Keratinocyte (primary cell): Measurements from ENCODE around the gene CRTC1. TPM values are rescaled to one million over a fixed set of nuclear protein-coding genes. Genes with fewer than 3 reads are reported as not detected.

ENCODE experiments used
- DNase-seq: peaks from one replicate; pipeline ENCODE4 v3.0.0-alpha.2; 2011; ENCODE audit warnings: low read depth, missing footprints, low spot score
- FAIRE-seq: peaks from 2 replicates; lab custom pipeline; 2011; peaks lifted over from hg19 to GRCh38; lab: Jason Lieb, UNC
- H2AFZ ChIP-seq: 2 replicates; pipeline ENCODE4 v1.6.0; 2012; ENCODE audit warnings: low read length, control low read depth, inconsistent platforms; ENCODE audit not compliant: control insufficient read depth
- H3K27ac ChIP-seq: 2 replicates; pipeline ENCODE4 v1.5.1; 2011; ENCODE audit warnings: low read length; ENCODE audit not compliant: control insufficient read depth, insufficient read depth
- H3K27me3 ChIP-seq: 3 replicates; pipeline ENCODE4 v1.6.0; 2011; ENCODE audit warnings: low read length; ENCODE audit not compliant: control insufficient read depth, insufficient read depth; ENCODE audit errors: extremely low read depth
- H3K36me3 ChIP-seq, 2 experiments: 2 replicates in 1 of 2; 3 replicates in 1 of 2; pipeline ENCODE4 v1.5.1; 2011; ENCODE audit warnings: low read length in 2 of 2, mild to moderate bottlenecking in 1 of 2; ENCODE audit not compliant: control insufficient read depth in 2 of 2, insufficient read depth in 2 of 2; ENCODE audit errors: extremely low read depth in 1 of 2
- H3K4me1 ChIP-seq: 3 replicates; pipeline ENCODE4 v1.5.1; 2011; ENCODE audit warnings: low read length; ENCODE audit not compliant: control insufficient read depth, insufficient read depth; ENCODE audit errors: extremely low read depth
- H3K4me2 ChIP-seq: 3 replicates; pipeline ENCODE4 v1.6.0; 2011; ENCODE audit warnings: low read depth, low read length; ENCODE audit not compliant: control insufficient read depth, insufficient read depth; ENCODE audit errors: extremely low read depth
- H3K4me3 ChIP-seq, 3 experiments: fragments of 200-600 bp in 1 of 3; sonication (generic) in 1 of 3; 2 replicates in 2 of 3; 3 replicates in 1 of 3; pipeline ENCODE4 v1.5.1; 2011 to 2016; ENCODE audit warnings: low read length in 3 of 3, mild to moderate bottlenecking in 3 of 3, control low read depth in 2 of 3, inconsistent platforms in 1 of 3, low read depth in 1 of 3, mixed read lengths in 1 of 3, mixed run types in 1 of 3, moderate library complexity in 1 of 3; ENCODE audit not compliant: control insufficient read depth in 2 of 3, insufficient read depth in 2 of 3; ENCODE audit errors: extremely low read depth in 1 of 3
- H3K79me2 ChIP-seq: 2 replicates; pipeline ENCODE4 v1.6.0; 2012; ENCODE audit warnings: low read length; ENCODE audit not compliant: control insufficient read depth, insufficient read depth
- H3K9ac ChIP-seq: 3 replicates; pipeline ENCODE4 v1.6.0; 2011; ENCODE audit warnings: low read length; ENCODE audit not compliant: control insufficient read depth, insufficient read depth; ENCODE audit errors: extremely low read depth
- H3K9me1 ChIP-seq: 3 replicates; pipeline ENCODE4 v1.6.0; 2011; ENCODE audit warnings: low read length; ENCODE audit not compliant: control insufficient read depth, insufficient read depth; ENCODE audit errors: extremely low read depth
- H3K9me3 ChIP-seq: 2 replicates; pipeline ENCODE4 v1.5.1; 2012; ENCODE audit warnings: low read depth, low read length; ENCODE audit not compliant: control insufficient read depth
- H4K20me1 ChIP-seq: 3 replicates; pipeline ENCODE4 v1.6.0; 2011; ENCODE audit warnings: low read length; ENCODE audit not compliant: control insufficient read depth, insufficient read depth; ENCODE audit errors: extremely low read depth
- EZH2 ChIP-seq: IDR thresholded peaks from one replicate; pipeline ENCODE4 v1.6.1; 2012; ENCODE audit warnings: inconsistent platforms, mild to moderate bottlenecking, low read length, moderate library complexity
- dilution Hi-C: fragments of 300-500 bp; cut with MboI; formaldehyde crosslinking; loops from one replicate; pipeline ENCODE4 v1.7.0; 2020; ENCODE audit warnings: low sequenced_read_pairs; ENCODE audit not compliant: extremely low pct_ligation_motif_present
- polyA plus RNA-seq, 5 experiments: library from polyadenylated mRNA; depleted of rRNA in 3 of 5; stranded (reverse) in 3 of 5; stranded (forward) in 1 of 5; unstranded in 1 of 5; fragments of >200 nt; gene quantifications; 1 replicate in 1 of 5; 2 replicates in 3 of 5; 3 replicates in 1 of 5; pipeline versions ENCODE4 v1.2.1 to v1.2.3, GENCODE V29; 2011 to 2012; ENCODE audit warnings: missing spikeins in 2 of 5, low read depth in 1 of 5, low replicate concordance in 1 of 5
- TF ChIP-seq, protein P1 (sequence below), 3 experiments: IDR thresholded peaks in 1 of 3; conservative IDR thresholded peaks in 1 of 3; optimal IDR thresholded peaks in 1 of 3; 2 replicates in 2 of 3; 3 replicates in 1 of 3; pipeline versions ENCODE3 to v1.5.1; 2011; ENCODE audit warnings: low read length in 3 of 3, mild to moderate bottlenecking in 3 of 3, moderate library complexity in 2 of 3, control low read depth in 1 of 3, inconsistent platforms in 1 of 3; ENCODE audit not compliant: insufficient read depth in 2 of 3; ENCODE audit errors: extremely low read depth in 1 of 3

CRTC1 gene
- polyA plus RNA-seq, 1 donor (not counting 4 experiments of a cell fraction or from before 2014, with no cell fraction given) = 0.54 TPM

DNA sequence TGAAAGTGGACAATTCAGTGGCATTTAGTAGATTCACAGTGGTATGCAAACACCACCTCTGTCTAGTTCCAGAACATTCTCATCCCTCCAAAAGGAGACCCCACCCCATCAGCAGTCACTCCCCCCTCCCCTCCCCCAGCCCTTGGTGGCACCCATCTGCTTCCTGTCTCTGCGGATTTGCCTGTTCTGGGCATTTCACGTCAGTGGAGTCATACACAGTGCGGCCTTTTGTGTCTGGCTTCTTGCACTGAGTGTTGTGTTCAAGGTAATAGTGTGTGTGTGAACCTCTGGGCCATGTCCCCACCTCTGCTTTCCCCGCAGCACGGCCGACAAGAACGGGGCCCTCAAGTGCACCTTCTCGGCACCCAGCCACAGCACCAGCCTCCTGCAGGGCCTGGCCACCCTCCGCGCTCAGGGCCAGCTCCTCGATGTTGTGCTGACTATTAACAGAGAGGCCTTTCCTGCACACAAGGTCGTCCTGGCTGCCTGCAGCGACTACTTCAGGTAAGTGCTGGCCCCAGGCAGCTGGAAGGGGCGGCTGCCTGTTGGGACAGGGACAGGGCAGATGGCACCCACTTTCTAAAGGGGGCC is 19.4 kb upstream of the CRTC1 start:
- H2AFZ ChIP-seq = no peak overlapping the region
- no peak overlapping the region for H3K27ac ChIP-seq
- no peak overlapping the region for H3K4me2 ChIP-seq
- dilution Hi-C loops = no loop called here
- TF ChIP-seq, protein P1, sequence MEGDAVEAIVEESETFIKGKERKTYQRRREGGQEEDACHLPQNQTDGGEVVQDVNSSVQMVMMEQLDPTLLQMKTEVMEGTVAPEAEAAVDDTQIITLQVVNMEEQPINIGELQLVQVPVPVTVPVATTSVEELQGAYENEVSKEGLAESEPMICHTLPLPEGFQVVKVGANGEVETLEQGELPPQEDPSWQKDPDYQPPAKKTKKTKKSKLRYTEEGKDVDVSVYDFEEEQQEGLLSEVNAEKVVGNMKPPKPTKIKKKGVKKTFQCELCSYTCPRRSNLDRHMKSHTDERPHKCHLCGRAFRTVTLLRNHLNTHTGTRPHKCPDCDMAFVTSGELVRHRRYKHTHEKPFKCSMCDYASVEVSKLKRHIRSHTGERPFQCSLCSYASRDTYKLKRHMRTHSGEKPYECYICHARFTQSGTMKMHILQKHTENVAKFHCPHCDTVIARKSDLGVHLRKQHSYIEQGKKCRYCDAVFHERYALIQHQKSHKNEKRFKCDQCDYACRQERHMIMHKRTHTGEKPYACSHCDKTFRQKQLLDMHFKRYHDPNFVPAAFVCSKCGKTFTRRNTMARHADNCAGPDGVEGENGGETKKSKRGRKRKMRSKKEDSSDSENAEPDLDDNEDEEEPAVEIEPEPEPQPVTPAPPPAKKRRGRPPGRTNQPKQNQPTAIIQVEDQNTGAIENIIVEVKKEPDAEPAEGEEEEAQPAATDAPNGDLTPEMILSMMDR (optimal IDR thresholded peaks at IDR 0.05 in 1 of 3, IDR thresholded peaks at IDR 0.05 in 1 of 3, conservative IDR thresholded peaks at IDR 0.05 in 1 of 3; ENCODE audit: extremely low read depth in 1 of 3, insufficient read depth in 2 of 3, low read length in 3 of 3) = no peak
- no peak for TF ChIP-seq EZH2
- no peaks in the 10 kb centered on the region for H3K9me3 ChIP-seq
- no peaks in the 10 kb centered on the region for H3K4me1 ChIP-seq
- H4K20me1 ChIP-seq = no peaks in the 10 kb centered on the region
- H3K79me2 ChIP-seq = no peaks in the 10 kb centered on the region
- H3K9ac ChIP-seq = no peak overlapping the region
- no peak overlapping the region for H3K4me3 ChIP-seq
- no peak for DNase-seq
- H3K27me3 ChIP-seq = no peaks in the 10 kb centered on the region
- peaks cover 0 to 6% of the 10 kb centered on the region in 2 experiments for H3K36me3 ChIP-seq
- no peak for FAIRE-seq
- no peaks in the 10 kb centered on the region for H3K9me1 ChIP-seq

DNA sequence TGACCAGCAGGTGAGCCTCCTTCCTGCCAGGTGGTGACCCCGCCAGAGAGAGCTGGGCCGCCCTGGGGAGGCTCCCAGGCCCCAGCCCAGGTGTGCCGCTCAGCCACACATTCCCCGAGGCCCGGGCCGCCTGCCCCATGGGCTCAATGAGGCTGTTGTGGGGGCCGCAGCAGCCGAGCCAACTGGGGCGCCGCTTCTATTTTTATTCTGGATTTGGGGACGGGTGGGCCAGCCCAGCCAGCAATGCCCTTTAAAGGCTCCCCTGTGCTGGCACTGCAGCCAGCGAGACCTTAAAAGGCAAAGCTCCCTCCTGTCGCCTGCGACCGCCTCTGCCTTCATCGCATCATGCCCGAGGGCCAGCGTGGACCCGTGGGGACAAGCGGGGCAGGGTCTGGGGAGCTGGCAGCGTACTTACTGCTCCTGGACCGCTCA is 17.7 kb upstream of the CRTC1 start:
- H3K9ac ChIP-seq = no peak overlapping the region
- no peak for FAIRE-seq

More for the DNA sequence above, 17.7 kb upstream of the CRTC1 start:
- H3K79me2 ChIP-seq = no peaks in the 10 kb centered on the region
- no peaks in the 10 kb centered on the region for H3K4me1 ChIP-seq
- no peaks in the 10 kb centered on the region for H4K20me1 ChIP-seq
- dilution Hi-C loops = no loop called here
- no peak overlapping the region for H3K4me2 ChIP-seq
- no peaks in the 10 kb centered on the region for H3K9me3 ChIP-seq
- no peak for DNase-seq
- no peak overlapping the region for H2AFZ ChIP-seq
- no peak overlapping the region for H3K27ac ChIP-seq
- H3K36me3 ChIP-seq = peaks cover 0 to 6% of the 10 kb centered on the region in 2 experiments
- no peak for TF ChIP-seq EZH2
- TF ChIP-seq, protein P1 (optimal IDR thresholded peaks at IDR 0.05 in 1 of 3, IDR thresholded peaks at IDR 0.05 in 1 of 3, conservative IDR thresholded peaks at IDR 0.05 in 1 of 3; ENCODE audit: extremely low read depth in 1 of 3, insufficient read depth in 2 of 3, low read length in 3 of 3) = no peak
- no peaks in the 10 kb centered on the region for H3K27me3 ChIP-seq
- no peaks in the 10 kb centered on the region for H3K9me1 ChIP-seq
- H3K4me3 ChIP-seq = no peak overlapping the region
